HCT116 (cell line): ENCODE results near the gene MIA2. TPM values are rescaled to one million over a fixed set of nuclear protein-coding genes. Genes with fewer than 3 reads are reported as not detected.

ENCODE experiments used
- ATAC-seq: fragments of 200-7000 bp; cut with Tn5 transposase; 2 replicates; pipeline ENCODE4 v1.9.1; 2020; ENCODE audit warnings: mild to moderate bottlenecking, moderate library complexity
- BruUV-seq: library from RNA; stranded (reverse); fragments of 400-500 nt; replicated peaks from 2 replicates; lab custom pipeline; 2021; lab: Mats Ljungman, UMichigan
- CTCF ChIA-PET: fragments of 300-600 bp; sonication (Branson Sonifier 250); formaldehyde crosslinking; loops from one replicate; lab custom pipeline; 2021; ENCODE audit warnings: antibody characterized with exemption; lab: Charles Lee
- POLR2A ChIA-PET: fragments of 300-600, 350-600 bp; sonication (Branson Sonifier 250); formaldehyde crosslinking; loops from one replicate; lab custom pipeline; 2021; ENCODE audit warnings: antibody characterized with exemption; lab: Charles Lee
- RAD21 ChIA-PET, 2 experiments: fragments of 300-600 bp; sonication (Branson Sonifier 250); formaldehyde crosslinking; loops; one replicate each; lab custom pipeline; 2023; ENCODE audit warnings: low total read pairs in 2 of 2; ENCODE audit not compliant: uncharacterized antibody in 2 of 2, unreplicated experiment in 2 of 2, low non-redundant PET in 1 of 2; lab: Charles Lee
- DNase-seq: peaks from one replicate; pipeline ENCODE4 v3.0.0-alpha.2; 2010; ENCODE audit warnings: low read depth, low spot score
- H2AFZ ChIP-seq: fragments of 200-600 bp; shearing (Covaris generic), sonication (generic); 2 replicates; pipeline ENCODE4 v1.6.1; 2017; ENCODE audit warnings: low read depth, mixed run types, mixed read lengths, antibody characterized with exemption, low read length; ENCODE audit not compliant: poor library complexity, severe bottlenecking
- H3K27ac ChIP-seq: 2 replicates; pipeline ENCODE4 v1.5.1; 2012; ENCODE audit warnings: low read depth, low read length
- H3K27me3 ChIP-seq: fragments of 200-600 bp; sonication (generic); 2 replicates; pipeline ENCODE4 v1.6.1; 2016; ENCODE audit warnings: mixed run types, low read length, mixed read lengths; ENCODE audit not compliant: insufficient read depth
- H3K36me3 ChIP-seq, 2 experiments: fragments of 200-500 bp in 1 of 2; fragments of 200-600 bp in 1 of 2; sonication (Bioruptor generic) in 1 of 2; sonication (generic) in 1 of 2; 2 replicates each; pipeline versions ENCODE4 v1.5.1 to v1.6.1; 2014 to 2016; ENCODE audit warnings: low read length in 2 of 2, inconsistent platforms in 1 of 2, mixed read lengths in 1 of 2, mixed run types in 1 of 2; ENCODE audit not compliant: insufficient read depth in 2 of 2, control insufficient read depth in 1 of 2
- H3K4me1 ChIP-seq, 2 experiments: fragments of 200-600 bp in 1 of 2; sonication (generic) in 1 of 2; 2 replicates each; pipeline versions ENCODE4 v1.5.1 to v1.6.1; 2012 to 2017; ENCODE audit warnings: low read length in 2 of 2, inconsistent platforms in 1 of 2, mild to moderate bottlenecking in 1 of 2, mixed read lengths in 1 of 2, mixed run types in 1 of 2, moderate library complexity in 1 of 2; ENCODE audit not compliant: insufficient read depth in 2 of 2, control insufficient read depth in 1 of 2
- H3K4me2 ChIP-seq: fragments of 200-600 bp; sonication (generic); 2 replicates; pipeline ENCODE4 v1.6.1; 2017; ENCODE audit warnings: mixed run types, low read length, mixed read lengths
- H3K4me3 ChIP-seq, 2 experiments: fragments of 200-600 bp in 1 of 2; sonication (generic) in 1 of 2; replicated peaks in 1 of 2; 2 replicates each; pipeline ENCODE4 v1.5.1; 2011 to 2016; ENCODE audit warnings: low read length in 2 of 2, control low read depth in 1 of 2, low read depth in 1 of 2, mild to moderate bottlenecking in 1 of 2, mixed read lengths in 1 of 2, mixed run types in 1 of 2
- H3K79me2 ChIP-seq: fragments of 200-600 bp; sonication (generic); 2 replicates; pipeline ENCODE4 v1.6.1; 2017; ENCODE audit warnings: mild to moderate bottlenecking, mixed run types, low read length, moderate library complexity, mixed read lengths; ENCODE audit not compliant: insufficient read depth
- H3K9ac ChIP-seq: fragments of 200-600 bp; sonication (generic); 2 replicates; pipeline ENCODE4 v1.6.1; 2016; ENCODE audit warnings: low read length, mixed read lengths
- H3K9me2 ChIP-seq: fragments of 200-600 bp; sonication (generic), shearing (Covaris generic); 2 replicates; pipeline ENCODE4 v1.6.1; 2017; ENCODE audit warnings: mixed run types, mild to moderate bottlenecking, moderate library complexity; ENCODE audit not compliant: insufficient read depth
- H3K9me3 ChIP-seq, 2 experiments: fragments of 200-500 bp in 1 of 2; fragments of 200-600 bp in 1 of 2; sonication (Bioruptor generic) in 1 of 2; sonication (generic) in 1 of 2; 2 replicates each; pipeline ENCODE4 v1.6.1; 2014 to 2017; ENCODE audit warnings: low read length in 2 of 2, mixed read lengths in 2 of 2, inconsistent platforms in 1 of 2, low read depth in 1 of 2, mild to moderate bottlenecking in 1 of 2, mixed run types in 1 of 2, moderate library complexity in 1 of 2; ENCODE audit not compliant: control insufficient read depth in 1 of 2, insufficient read depth in 1 of 2
- H4K20me1 ChIP-seq: fragments of 200-600 bp; sonication (generic), shearing (Covaris generic); 2 replicates; pipeline ENCODE4 v1.6.1; 2017; ENCODE audit warnings: mixed run types, mild to moderate bottlenecking, moderate library complexity; ENCODE audit not compliant: insufficient read depth
- ATF3 ChIP-seq: IDR thresholded peaks from 2 replicates; pipeline ENCODE4 v1.6.1; 2012
- CEBPB ChIP-seq: IDR thresholded peaks from 2 replicates; pipeline ENCODE4 v1.6.1; 2012; ENCODE audit warnings: low read depth
- CTCF ChIP-seq, 3 experiments: fragments of 200-600 bp in 1 of 3; sonication (generic) in 1 of 3; IDR thresholded peaks in 2 of 3; conservative IDR thresholded peaks in 1 of 3; 2 replicates each; pipeline ENCODE4 v1.5.1; 2012 to 2017; ENCODE audit warnings: low read depth in 2 of 3, low read length in 2 of 3, antibody characterized with exemption in 1 of 3, borderline replicate concordance in 1 of 3, control low read depth in 1 of 3, mild to moderate bottlenecking in 1 of 3, mixed read lengths in 1 of 3, mixed run types in 1 of 3, moderate library complexity in 1 of 3; ENCODE audit not compliant: insufficient read depth in 1 of 3
- EGR1 ChIP-seq: IDR thresholded peaks from 2 replicates; pipeline ENCODE4 v1.6.1; 2012; ENCODE audit warnings: low read depth
- ELF1 ChIP-seq: IDR thresholded peaks from 2 replicates; pipeline ENCODE4 v1.6.1; 2012; ENCODE audit warnings: low read depth, borderline replicate concordance
- EZH2phosphoT487 ChIP-seq: fragments of 200-600 bp; IDR thresholded peaks from 2 replicates; pipeline ENCODE4 v1.6.1; 2018; ENCODE audit warnings: antibody characterized with exemption, borderline replicate concordance
- POLR2A ChIP-seq: IDR thresholded peaks from 2 replicates; pipeline ENCODE4 v1.7.0; 2011; ENCODE audit warnings: borderline replicate concordance; ENCODE audit not compliant: insufficient read depth, insufficient read length; ENCODE audit errors: extremely low read depth
- POLR2AphosphoS5 ChIP-seq: IDR thresholded peaks from 2 replicates; pipeline ENCODE4 v1.6.1; 2011; ENCODE audit warnings: mild to moderate bottlenecking, low read depth, low read length, moderate library complexity
- RAD21 ChIP-seq: IDR thresholded peaks from 2 replicates; pipeline ENCODE4 v1.6.1; 2012; ENCODE audit warnings: low read depth, mild to moderate bottlenecking
- SIN3A ChIP-seq: IDR thresholded peaks from 2 replicates; pipeline ENCODE4 v1.6.1; 2012; ENCODE audit warnings: low read depth
- SP1 ChIP-seq: IDR thresholded peaks from 2 replicates; pipeline ENCODE4 v1.6.1; 2012; ENCODE audit warnings: low read depth
- SRF ChIP-seq: IDR thresholded peaks from 2 replicates; pipeline ENCODE4 v1.6.1; 2012; ENCODE audit warnings: low read depth
- TCF7L2 ChIP-seq: IDR thresholded peaks from 2 replicates; pipeline ENCODE4 v1.7.0; 2011; ENCODE audit warnings: borderline replicate concordance, inconsistent platforms; ENCODE audit not compliant: insufficient read depth, insufficient read length; ENCODE audit errors: extremely low read depth
- ZFX ChIP-seq: fragments of 450-650 bp; IDR thresholded peaks from 2 replicates; pipeline ENCODE4 v1.6.1; 2017
- ZNF274 ChIP-seq: fragments of 200-500 bp; sonication (Bioruptor generic); IDR thresholded peaks from 2 replicates; pipeline ENCODE4 v1.6.1; 2014; ENCODE audit warnings: mild to moderate bottlenecking, low read depth, low read length, inconsistent platforms
- intact Hi-C: fragments of 100-400 bp; cut with micrococcal nuclease; formaldehyde crosslinking; loops from 2 replicates; pipeline ENCODE4 v1.10.0; 2022
- total RNA-seq: library from RNA; stranded (reverse); gene quantifications from one replicate; pipeline ENCODE4 v1.2.1, GENCODE V29; 2021; ENCODE audit not compliant: unreplicated experiment

The MIA2 gene
- total RNA-seq, 1 experiment from 2014 or later: 31.1 TPM

GRCh38 chr14:39422243-39422642 lies 188.5 kb downstream of the MIA2 start:
- CTCF ChIA-PET: interaction anchor here (0.7 kb wide), 1 partner anchor 176 kb away, joined by 3 read pairs; no protein-coding TSS in a partner anchor
- Histone ChIP-seq H3K9ac (no peak overlapping the region), H3K36me3 (no peaks in the 10 kb centered on the region), H3K9me3 (no peaks in the 10 kb centered on the region), H3K4me3 (no peak overlapping the region), H3K79me2 (peaks cover 18% of the 10 kb centered on the region), H4K20me1 (no peaks in the 10 kb centered on the region), H3K27ac (no peak overlapping the region), H3K4me2 (no peak overlapping the region), H3K27me3 (no peaks in the 10 kb centered on the region), H3K9me2 (no peaks in the 10 kb centered on the region), H2AFZ (no peak overlapping the region), H3K4me1 (peaks cover 0 to 4% of the 10 kb centered on the region in 2 experiments; a peak in 1 of 4 replicates)
- ATAC-seq (no peak), DNase-seq (no peak)
- RAD21 ChIA-PET: no interaction called here
- POLR2A ChIA-PET: interaction anchor here (2.8 kb wide), 1 partner anchor 10 kb away, joined by 6 read pairs; the partner anchor contains the start of gene FBXO33
- BruUV-seq: no TSS peak
- TF ChIP-seq SIN3A (no peak), POLR2AphosphoS5 (no peak), ATF3 (no peak), SRF (no peak), TCF7L2 (no peak), CTCF (IDR thresholded peaks at IDR 0.05 in 2 of 3, conservative IDR thresholded peaks at IDR 0.05 in 1 of 3; ENCODE audit: borderline replicate concordance in 1 of 3, insufficient read depth in 1 of 3, low read depth in 2 of 3, low read length in 2 of 3) (no peak)
- intact Hi-C loops: no loop called here

- ATAC-seq: no peak
- Histone ChIP-seq H3K27ac (no peak overlapping the region), H3K4me3 (no peak overlapping the region), H3K4me2 (no peak overlapping the region), H3K9me2 (no peaks in the 10 kb centered on the region), H3K36me3 (no peaks in the 10 kb centered on the region), H3K9ac (no peak overlapping the region), H3K79me2 (peaks cover 27% of the 10 kb centered on the region), H3K4me1 (peaks cover 0 to 4% of the 10 kb centered on the region in 2 experiments; a peak in 1 of 4 replicates), H2AFZ (no peak overlapping the region), H4K20me1 (no peaks in the 10 kb centered on the region), H3K27me3 (no peaks in the 10 kb centered on the region), H3K9me3 (no peaks in the 10 kb centered on the region)
- intact Hi-C loops: no loop called here
- no peak for DNase-seq
- ChIA-PET RAD21 (no interaction called here), POLR2A (interaction anchor here (2.8 kb wide), 1 partner anchor 9 kb away, joined by 6 read pairs; the partner anchor contains the start of gene FBXO33), CTCF (no interaction called here)
- BruUV-seq: no TSS peak
- no peak for TF ChIP-seq SRF
- TF ChIP-seq ATF3: no peak
- TF ChIP-seq EZH2phosphoT487: no peak
- no peak for TF ChIP-seq RAD21
- TF ChIP-seq ZFX: no peak
- TF ChIP-seq EGR1: no peak
- TF ChIP-seq CEBPB: no peak
- TF ChIP-seq SP1: no peak
- TF ChIP-seq ZNF274: no peak
- TF ChIP-seq POLR2A: no peak
- no peak for TF ChIP-seq ELF1
- TF ChIP-seq POLR2AphosphoS5: no peak
- no peak for TF ChIP-seq CTCF (IDR thresholded peaks at IDR 0.05 in 2 of 3, conservative IDR thresholded peaks at IDR 0.05 in 1 of 3; ENCODE audit: borderline replicate concordance in 1 of 3, insufficient read depth in 1 of 3, low read depth in 2 of 3, low read length in 2 of 3)
Measured at GRCh38 chr14:39423793-39424192, 190.1 kb downstream of the MIA2 start.
